Thyroid gland (tissue), 4 donors: ENCODE measurements around the gene OGDH. TPM values are rescaled to one million over a fixed set of nuclear protein-coding genes. Genes with fewer than 3 reads are reported as not detected.
"Not testable (repeated sequence)": the region's sequence is repeated elsewhere in the genome, so short reads cannot be mapped to it uniquely, and the experiment has no call there.

Source experiments
- DNase-seq, 2 donors: peaks; one replicate each; pipeline ENCODE4 v3.0.0-alpha.2; 2019
- H3K27ac ChIP-seq, 3 donors: fragments of 200-600 bp; sonication (generic); 1 replicate in 2 of 3; 2 replicates in 1 of 3; pipeline ENCODE4 v1.5.1; 2016 to 2019; ENCODE audit warnings: mild to moderate bottlenecking in 1 of 3, moderate library complexity in 1 of 3
- H3K27me3 ChIP-seq: fragments of 200-600 bp; sonication (generic); one replicate; pipeline ENCODE4 v1.5.1; 2019
- H3K36me3 ChIP-seq, 2 donors: fragments of 200-600 bp; sonication (generic); one replicate each; pipeline ENCODE4 v1.5.1; 2016 to 2019
- H3K4me1 ChIP-seq, 2 donors: fragments of 200-600 bp; sonication (generic); one replicate each; pipeline ENCODE4 v1.5.1; 2017 to 2019
- H3K4me3 ChIP-seq, 3 donors: fragments of 200-600 bp; sonication (generic); replicated peaks in 1 of 3; 1 replicate in 2 of 3; 2 replicates in 1 of 3; pipeline ENCODE4 v1.5.1; 2016; ENCODE audit warnings: mild to moderate bottlenecking in 1 of 3
- H3K9me3 ChIP-seq: fragments of 200-600 bp; sonication (generic); one replicate; pipeline ENCODE4 v1.5.1; 2017
- CTCF ChIP-seq, 6 experiments: fragments of 200-600 bp in 3 of 6; fragments of 450-650 bp in 3 of 6; sonication (generic) in 3 of 6; IDR thresholded peaks; one replicate each; pipeline ENCODE4 v1.5.1; 2016 to 2019; ENCODE audit warnings: antibody characterized with exemption in 6 of 6, mild to moderate bottlenecking in 2 of 6, inconsistent platforms in 1 of 6, moderate library complexity in 1 of 6
- POLR2A ChIP-seq, 2 donors: fragments of 450-650 bp; IDR thresholded peaks; one replicate each; pipeline ENCODE4 v1.6.1; 2017; ENCODE audit warnings: antibody characterized with exemption in 2 of 2, mild to moderate bottlenecking in 2 of 2, moderate library complexity in 1 of 2
- WGBS, 2 donors: methylation state at CpG; one replicate each; pipeline ENCODE4 v1.1.5; 2017; 5-methylcytosine and 5-hydroxymethylcytosine counted together
- intact Hi-C: fragments of 100-400 bp; cut with DNase I; formaldehyde crosslinking; loops from one replicate; pipeline ENCODE4 v1.15.1; 2023
- total RNA-seq, 4 donors: library from RNA; depleted of rRNA; stranded (reverse); fragments of >200 nt; gene quantifications; one replicate each; pipeline ENCODE4 v1.2.3, GENCODE V29; 2016

The OGDH gene
- total RNA-seq, 4 donors from 2014 or later, result 108 to 325 (median 201) TPM

GRCh38 chr7:44695756-44696155 is 89.3 kb downstream of the OGDH start:
- intact Hi-C loops, result no loop called here
- no peak for DNase-seq
- Histone ChIP-seq H3K36me3 (peaks cover 53 to 63% of the 10 kb centered on the region in 2 donors), H3K27me3 (no peaks in the 10 kb centered on the region), H3K4me3 (no peak overlapping the region), H3K9me3 (no peaks in the 10 kb centered on the region), H3K27ac (no peak overlapping the region), H3K4me1 (peaks cover 5 to 11% of the 10 kb centered on the region in 2 donors)
- 90 to 94% methylated on average over 5 of the region's 5 CpGs for WGBS, 2 donors
- TF ChIP-seq CTCF (IDR thresholded peaks at IDR 0.05) (no peak), POLR2A (IDR thresholded peaks at IDR 0.05) (no peak)

GRCh38 chr7:44696728-44697127 is 90.3 kb downstream of the OGDH start:
- H3K4me1 ChIP-seq, result peaks cover 15 to 19% of the 10 kb centered on the region in 2 donors
- TF ChIP-seq POLR2A (IDR thresholded peaks at IDR 0.05), result no peak
- TF ChIP-seq CTCF (IDR thresholded peaks at IDR 0.05), result no peak
- intact Hi-C loops, result no loop called here
- no peak overlapping the region for H3K4me3 ChIP-seq
- H3K9me3 ChIP-seq, result no peaks in the 10 kb centered on the region
- no peak overlapping the region for H3K27ac ChIP-seq
- peaks cover 47 to 63% of the 10 kb centered on the region in 2 donors for H3K36me3 ChIP-seq
- no peak for DNase-seq
- no peaks in the 10 kb centered on the region for H3K27me3 ChIP-seq
- WGBS, 2 donors, result 94 to 95% methylated on average over 15 of the region's 15 CpGs

GRCh38 chr7:44697136-44698045 is 91.0 kb downstream of the OGDH start:
- no peak for TF ChIP-seq CTCF (IDR thresholded peaks at IDR 0.05)
- no peak for TF ChIP-seq POLR2A (IDR thresholded peaks at IDR 0.05)
- no peaks in the 10 kb centered on the region for H3K9me3 ChIP-seq
- H3K4me1 ChIP-seq, result peaks cover 18 to 26% of the 10 kb centered on the region in 2 donors
- H3K4me3 ChIP-seq, result no peak overlapping the region
- DNase-seq, result no peak
- H3K27ac ChIP-seq, result no peak overlapping the region
- H3K27me3 ChIP-seq, result no peaks in the 10 kb centered on the region
- H3K36me3 ChIP-seq, result peaks cover 47 to 63% of the 10 kb centered on the region in 2 donors
- WGBS, 2 donors, result 95 to 96% methylated on average over 13 to 20 of the region's 20 CpGs
- intact Hi-C loops, result no loop called here

GRCh38 chr7:44698046-44698580 is 91.7 kb downstream of the OGDH start:
- TF ChIP-seq POLR2A (IDR thresholded peaks at IDR 0.05), result no peak
- no peak for TF ChIP-seq CTCF (IDR thresholded peaks at IDR 0.05)
- DNase-seq, result no peak
- WGBS, 2 donors, result 97% methylated on average over 9 to 12 of the region's 13 CpGs
- Histone ChIP-seq H3K9me3 (no peaks in the 10 kb centered on the region), H3K4me1 (peaks cover 18 to 29% of the 10 kb centered on the region in 2 donors), H3K4me3 (no peak overlapping the region), H3K27me3 (no peaks in the 10 kb centered on the region), H3K36me3 (peaks cover 47 to 63% of the 10 kb centered on the region in 2 donors), H3K27ac (no peak overlapping the region)
- intact Hi-C loops, result no loop called here

- 91 to 94% methylated on average over 2 of the region's 2 CpGs for WGBS, 2 donors
- DNase-seq, intact Hi-C loops, H3K27me3 ChIP-seq, H3K9me3 ChIP-seq, H3K4me3 ChIP-seq: not testable (repeated sequence)
- Histone ChIP-seq H3K36me3 (peaks cover 43 to 51% of the 10 kb centered on the region in 2 donors), H3K27ac (peak overlapping the region in 1 of 3 donors; percentile 36), H3K4me1 (peaks cover 18 to 27% of the 10 kb centered on the region in 2 donors)
These were observed 93.2 kb downstream of the OGDH start for GRCh38 chr7:44699598-44699997.
